ENCODE results near the gene MYL7.
"Not testable (repeated sequence)": the region's sequence is repeated elsewhere in the genome, so short reads cannot be mapped to it uniquely, and the experiment has no call there.

DNA sequence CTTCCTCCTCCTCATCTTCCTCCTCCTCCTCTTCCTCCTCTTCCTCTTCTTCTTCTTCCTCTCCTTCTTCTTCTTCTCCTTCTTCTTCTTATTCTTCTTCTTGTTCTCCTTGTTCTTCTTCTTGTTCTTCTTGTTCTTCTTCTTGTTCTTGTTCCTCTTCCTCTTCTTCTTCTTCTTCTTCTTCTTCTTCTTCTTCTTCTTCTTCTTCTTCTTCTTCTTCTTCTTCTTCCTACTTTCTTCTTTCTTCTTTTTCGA lies 33.5 kb upstream of the MYL7 start:
- TF ChIP-seq, protein P1, sequence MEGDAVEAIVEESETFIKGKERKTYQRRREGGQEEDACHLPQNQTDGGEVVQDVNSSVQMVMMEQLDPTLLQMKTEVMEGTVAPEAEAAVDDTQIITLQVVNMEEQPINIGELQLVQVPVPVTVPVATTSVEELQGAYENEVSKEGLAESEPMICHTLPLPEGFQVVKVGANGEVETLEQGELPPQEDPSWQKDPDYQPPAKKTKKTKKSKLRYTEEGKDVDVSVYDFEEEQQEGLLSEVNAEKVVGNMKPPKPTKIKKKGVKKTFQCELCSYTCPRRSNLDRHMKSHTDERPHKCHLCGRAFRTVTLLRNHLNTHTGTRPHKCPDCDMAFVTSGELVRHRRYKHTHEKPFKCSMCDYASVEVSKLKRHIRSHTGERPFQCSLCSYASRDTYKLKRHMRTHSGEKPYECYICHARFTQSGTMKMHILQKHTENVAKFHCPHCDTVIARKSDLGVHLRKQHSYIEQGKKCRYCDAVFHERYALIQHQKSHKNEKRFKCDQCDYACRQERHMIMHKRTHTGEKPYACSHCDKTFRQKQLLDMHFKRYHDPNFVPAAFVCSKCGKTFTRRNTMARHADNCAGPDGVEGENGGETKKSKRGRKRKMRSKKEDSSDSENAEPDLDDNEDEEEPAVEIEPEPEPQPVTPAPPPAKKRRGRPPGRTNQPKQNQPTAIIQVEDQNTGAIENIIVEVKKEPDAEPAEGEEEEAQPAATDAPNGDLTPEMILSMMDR (IDR thresholded peaks at IDR 0.05), result not testable (repeated sequence)
- TF ChIP-seq POLR2A (IDR thresholded peaks at IDR 0.05), result not testable (repeated sequence)

All from thyroid gland (tissue), 4 donors.